SK-N-SH (cell line): ENCODE measurements around the gene GOLGB1. TPM values are rescaled to one million over a fixed set of nuclear protein-coding genes. Genes with fewer than 3 reads are reported as not detected.

Experiments used
- CTCF ChIA-PET: fragments of 300-600, 350-600 bp; formaldehyde crosslinking; extraction: SDS; loops from one replicate; lab custom pipeline; 2021; lab: Yijun Ruan, JAX
- POLR2A ChIA-PET: fragments of 350-600 bp; sonication (Branson Sonifier 250); formaldehyde crosslinking; extraction: SDS; loops from one replicate; lab custom pipeline; 2020; ENCODE audit warnings: antibody characterized with exemption, inconsistent platforms; lab: Yijun Ruan, JAX
- DNase-seq: peaks from one replicate; pipeline ENCODE4 v3.0.0; 2012
- H2AFZ ChIP-seq: fragments of 200-600 bp; sonication (generic); 2 replicates; pipeline ENCODE4 v1.8.1; 2016; ENCODE audit warnings: antibody characterized with exemption, mild to moderate bottlenecking, low read depth
- H3F3A ChIP-seq: fragments of 200-600 bp; sonication (generic); replicated peaks from 2 replicates; pipeline ENCODE3; 2016; ENCODE audit warnings: antibody characterized with exemption, mild to moderate bottlenecking; ENCODE audit not compliant: insufficient read depth
- H3K27ac ChIP-seq, 2 experiments: fragments of 200-500 bp in 1 of 2; fragments of 200-600 bp in 1 of 2; sonication (Bioruptor generic) in 1 of 2; sonication (generic), shearing (Covaris generic) in 1 of 2; 2 replicates each; pipeline versions ENCODE4 v1.5.1 to v1.6.1; 2014 to 2016; ENCODE audit warnings: low read depth in 2 of 2, inconsistent platforms in 1 of 2, low read length in 1 of 2, mild to moderate bottlenecking in 1 of 2, mixed read lengths in 1 of 2
- H3K27me3 ChIP-seq: fragments of 200-600 bp; sonication (generic), shearing (Covaris generic); 2 replicates; pipeline ENCODE4 v1.6.1; 2016; ENCODE audit warnings: mixed run types; ENCODE audit not compliant: insufficient read depth
- H3K36me3 ChIP-seq, 2 experiments: fragments of 200-500 bp in 1 of 2; fragments of 200-600 bp in 1 of 2; sonication (Bioruptor generic) in 1 of 2; sonication (generic) in 1 of 2; replicated peaks in 1 of 2; 2 replicates each; pipeline versions ENCODE3 to v1.5.1; 2014 to 2016; ENCODE audit warnings: low read length in 1 of 2, mild to moderate bottlenecking in 1 of 2; ENCODE audit not compliant: insufficient read depth in 2 of 2, control insufficient read depth in 1 of 2
- H3K4me1 ChIP-seq, 2 experiments: fragments of 200-500 bp in 1 of 2; fragments of 200-600 bp in 1 of 2; sonication (Bioruptor generic) in 1 of 2; sonication (generic), shearing (Covaris generic) in 1 of 2; 2 replicates each; pipeline versions ENCODE4 v1.5.1 to v1.6.1; 2014 to 2016; ENCODE audit warnings: low read depth in 1 of 2, low read length in 1 of 2, mixed run types in 1 of 2; ENCODE audit not compliant: insufficient read depth in 2 of 2, control insufficient read depth in 1 of 2
- H3K4me2 ChIP-seq: fragments of 200-600 bp; sonication (generic), shearing (Covaris generic); 2 replicates; pipeline ENCODE4 v1.6.1; 2017; ENCODE audit warnings: mixed run types
- H3K4me3 ChIP-seq, 2 experiments: fragments of 200-500 bp in 1 of 2; fragments of 200-600 bp in 1 of 2; sonication (Bioruptor generic) in 1 of 2; sonication (generic), shearing (Covaris generic) in 1 of 2; 2 replicates each; pipeline versions ENCODE4 v1.5.1 to v1.8.1; 2014 to 2016; ENCODE audit warnings: low read depth in 2 of 2, inconsistent platforms in 1 of 2, low read length in 1 of 2, mild to moderate bottlenecking in 1 of 2, mixed read lengths in 1 of 2, moderate library complexity in 1 of 2
- H3K79me2 ChIP-seq: fragments of 200-600 bp; sonication (generic); 2 replicates; pipeline ENCODE4 v1.8.1; 2017; ENCODE audit warnings: mild to moderate bottlenecking; ENCODE audit not compliant: insufficient read depth
- H3K9ac ChIP-seq: fragments of 200-600 bp; sonication (generic); 2 replicates; pipeline ENCODE4 v1.6.1; 2017; ENCODE audit warnings: mixed run types
- H3K9me2 ChIP-seq: fragments of 200-600 bp; sonication (generic); 2 replicates; pipeline ENCODE4 v1.6.1; 2017; ENCODE audit warnings: mixed run types
- H3K9me3 ChIP-seq: fragments of 200-600 bp; sonication (generic); 2 replicates; pipeline ENCODE4 v1.6.1; 2017; ENCODE audit warnings: mixed run types, mild to moderate bottlenecking, moderate library complexity
- H4K20me1 ChIP-seq: fragments of 200-600 bp; sonication (generic); 2 replicates; pipeline ENCODE4 v1.6.1; 2017; ENCODE audit warnings: mild to moderate bottlenecking, mixed run types; ENCODE audit not compliant: insufficient read depth
- EP300 ChIP-seq, 2 experiments: IDR thresholded peaks; 2 replicates each; pipeline versions ENCODE4 v1.4.0 to v1.6.1; 2012; ENCODE audit warnings: borderline replicate concordance in 1 of 2, low read depth in 1 of 2, low read length in 1 of 2
- IRF3 ChIP-seq: fragments of 150-350 bp; IDR thresholded peaks from 2 replicates; pipeline ENCODE4 v1.6.1; 2016; ENCODE audit warnings: mild to moderate bottlenecking, low read depth, low read length
- JUND ChIP-seq: IDR thresholded peaks from 2 replicates; pipeline ENCODE4 v1.4.0; 2012
- MAX ChIP-seq: IDR thresholded peaks from 2 replicates; pipeline ENCODE4 v1.4.0; 2012; ENCODE audit warnings: low read depth
- MEF2A ChIP-seq: IDR thresholded peaks from 2 replicates; pipeline ENCODE4 v1.4.0; 2012; ENCODE audit warnings: low read depth, borderline replicate concordance
- NFIC ChIP-seq: IDR thresholded peaks from 2 replicates; pipeline ENCODE4 v1.4.0; 2012; ENCODE audit warnings: borderline replicate concordance
- NRF1 ChIP-seq: IDR thresholded peaks from 2 replicates; pipeline ENCODE4 v1.6.1; 2012; ENCODE audit warnings: low read depth, mild to moderate bottlenecking, low read length
- PBX3 ChIP-seq: IDR thresholded peaks from 2 replicates; pipeline ENCODE4; 2012
- POLR2AphosphoS5 ChIP-seq: IDR thresholded peaks from 2 replicates; pipeline ENCODE4 v1.6.1; 2012; ENCODE audit warnings: low read depth, low read length
- REST ChIP-seq: IDR thresholded peaks from 2 replicates; pipeline ENCODE4 v1.6.1; 2012; ENCODE audit warnings: mild to moderate bottlenecking, low read depth, low read length, moderate library complexity
- RFX5 ChIP-seq: IDR thresholded peaks from 2 replicates; pipeline ENCODE4 v1.6.1; 2012; ENCODE audit warnings: mild to moderate bottlenecking, improper control_type of control experiment, low read length
- RXRA ChIP-seq: IDR thresholded peaks from 2 replicates; pipeline ENCODE4 v1.4.0; 2012; ENCODE audit warnings: low read depth, mild to moderate bottlenecking, borderline replicate concordance
- SMC3 ChIP-seq: IDR thresholded peaks from 2 replicates; pipeline ENCODE4 v1.6.1; 2012; ENCODE audit warnings: low read depth, low read length, improper control_type of control experiment
- TAF1 ChIP-seq: IDR thresholded peaks from 2 replicates; pipeline ENCODE4 v1.6.1; 2012; ENCODE audit warnings: low read depth, mild to moderate bottlenecking, low read length, moderate library complexity, borderline replicate concordance
- TCF12 ChIP-seq: IDR thresholded peaks from 2 replicates; pipeline ENCODE4 v1.4.0; 2012
- WGBS: methylation state at CpG from one replicate; pipeline ENCODE4 v1.1.6; 2017; ENCODE audit warnings: low lambda C conversion rate; 5-methylcytosine and 5-hydroxymethylcytosine counted together
- polyA plus RNA-seq, 3 experiments: library from polyadenylated mRNA; depleted of rRNA; stranded (reverse); fragments of >200 nt; gene quantifications; 2 replicates each; pipeline ENCODE4 v1.2.3, GENCODE V29; 2012
- TF ChIP-seq, protein P1 (sequence below): IDR thresholded peaks from 2 replicates; pipeline ENCODE4 v1.4.0; 2012; ENCODE audit warnings: low read depth, borderline replicate concordance

Gene GOLGB1
- polyA plus RNA-seq, 1 of the 3 experiments (the other 2 are of a cell fraction) = 10.3 TPM

DNA sequence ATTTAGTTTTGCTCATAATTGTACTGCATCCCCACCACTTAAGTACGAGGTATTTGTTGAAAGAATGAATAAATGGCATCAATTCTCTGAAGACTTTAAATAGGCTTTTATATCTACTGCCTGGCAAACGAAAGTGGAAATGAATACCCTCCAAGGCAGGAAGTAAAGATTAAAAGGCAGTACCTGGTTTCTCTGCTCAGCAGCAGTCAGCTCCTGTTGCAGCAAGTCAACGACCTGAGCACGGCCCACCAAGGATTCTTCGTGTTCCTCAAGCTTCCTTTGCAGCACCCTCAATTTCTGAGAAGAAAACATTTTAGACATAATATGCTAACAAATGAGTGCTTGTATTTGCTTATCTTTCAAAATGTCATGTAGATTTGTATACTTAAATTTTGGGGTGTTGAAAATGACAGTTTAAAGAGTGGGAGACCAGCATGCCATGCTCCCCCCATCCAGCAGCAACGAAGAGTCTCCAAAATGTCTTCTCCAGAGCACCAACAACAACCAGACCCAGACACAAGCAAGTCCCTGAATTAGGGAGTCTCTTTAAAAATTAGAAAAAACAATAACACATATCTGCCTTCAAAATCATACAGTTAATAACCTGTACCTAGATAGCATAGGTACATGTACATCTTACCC is 31.2 kb downstream of the GOLGB1 start (continued):
- TF ChIP-seq PBX3 (no peak), TCF12 (no peak)

- H3K4me1 ChIP-seq = no peaks in the 10 kb centered on the region
- no peaks in the 10 kb centered on the region for H4K20me1 ChIP-seq
- H3K4me3 ChIP-seq = no peak overlapping the region
- peaks cover 24 to 69% of the 10 kb centered on the region in 2 experiments for H3K36me3 ChIP-seq
- no peak for TF ChIP-seq RFX5
- TF ChIP-seq POLR2AphosphoS5 = no peak
- TF ChIP-seq REST = no peak
- TF ChIP-seq NFIC = no peak
- TF ChIP-seq NRF1 = no peak
- no peak for TF ChIP-seq SMC3
- TF ChIP-seq IRF3 = no peak
- no peak for TF ChIP-seq TAF1
- TF ChIP-seq, protein P1, sequence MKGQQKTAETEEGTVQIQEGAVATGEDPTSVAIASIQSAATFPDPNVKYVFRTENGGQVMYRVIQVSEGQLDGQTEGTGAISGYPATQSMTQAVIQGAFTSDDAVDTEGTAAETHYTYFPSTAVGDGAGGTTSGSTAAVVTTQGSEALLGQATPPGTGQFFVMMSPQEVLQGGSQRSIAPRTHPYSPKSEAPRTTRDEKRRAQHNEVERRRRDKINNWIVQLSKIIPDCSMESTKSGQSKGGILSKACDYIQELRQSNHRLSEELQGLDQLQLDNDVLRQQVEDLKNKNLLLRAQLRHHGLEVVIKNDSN = no peak
- TF ChIP-seq JUND = no peak
- TF ChIP-seq EP300 (IDR thresholded peaks at IDR 0.05; ENCODE audit: borderline replicate concordance in 1 of 2, low read depth in 1 of 2, low read length in 1 of 2) = no peak
- TF ChIP-seq MAX = no peak
- no peak for TF ChIP-seq RXRA
- no peak for TF ChIP-seq MEF2A
- H3F3A ChIP-seq = peaks cover 6% of the 10 kb centered on the region
- no peaks in the 10 kb centered on the region for H3K9me2 ChIP-seq
- H3K4me2 ChIP-seq = no peak overlapping the region
- no peaks in the 10 kb centered on the region for H3K27me3 ChIP-seq
- no peak overlapping the region for H3K27ac ChIP-seq
- WGBS = 67% methylated on average over 1 of the region's 1 CpG
- ChIA-PET CTCF (no interaction called here), POLR2A (no interaction called here)
- H2AFZ ChIP-seq = no peak overlapping the region
- no peaks in the 10 kb centered on the region for H3K9me3 ChIP-seq
- peaks cover 14% of the 10 kb centered on the region; the same call in 1 of the 2 replicates for H3K79me2 ChIP-seq
- no peak overlapping the region for H3K9ac ChIP-seq
- DNase-seq = no peak
Observed at GRCh38 chr3:121710347-121710746, 39.2 kb downstream of the GOLGB1 start.
